WTC11 (cell line): ENCODE results near the gene UBQLN1. TPM values are rescaled to one million over a fixed set of nuclear protein-coding genes. Genes with fewer than 3 reads are reported as not detected.
A peak's percentile ranks its signal among the peaks of the same experiment; 100 is the strongest.

Experiments used
- ATAC-seq: fragments of 200-7000 bp; cut with Tn5 transposase; 2 replicates; pipeline ENCODE4 v1.10.0; 2021; ENCODE audit warnings: mild to moderate bottlenecking, moderate library complexity
- CTCF ChIA-PET: fragments of 300-600 bp; sonication (Branson Sonifier 250); formaldehyde crosslinking; loops from one replicate; lab custom pipeline; 2021; ENCODE audit warnings: antibody characterized with exemption; lab: Charles Lee
- POLR2A ChIA-PET: fragments of 350-600 bp; sonication (Branson Sonifier 250); formaldehyde crosslinking; loops from one replicate; lab custom pipeline; 2021; ENCODE audit warnings: antibody characterized with exemption; lab: Charles Lee
- DNase-seq: peaks from one replicate; pipeline ENCODE4 v3.0.0; 2021; ENCODE audit warnings: low spot score
- H3K27ac Mint-ChIP-seq: 2 replicates; pipeline ENCODE4 v1.8.0; 2021; ENCODE audit warnings: mixed read lengths
- H3K27me3 Mint-ChIP-seq: 2 replicates; pipeline ENCODE4 v1.8.0; 2021; ENCODE audit warnings: low read depth, mild to moderate bottlenecking, moderate library complexity, mixed read lengths
- H3K36me3 Mint-ChIP-seq: 2 replicates; pipeline ENCODE4 v1.8.0; 2021; ENCODE audit warnings: mixed read lengths
- H3K4me1 Mint-ChIP-seq: 2 replicates; pipeline ENCODE4 v1.8.0; 2022; ENCODE audit warnings: mixed read lengths
- H3K4me3 Mint-ChIP-seq: 2 replicates; pipeline ENCODE4 v1.8.0; 2021; ENCODE audit warnings: mild to moderate bottlenecking, moderate library complexity, mixed read lengths
- H3K9me3 Mint-ChIP-seq: 2 replicates; pipeline ENCODE4 v1.8.0; 2021; ENCODE audit warnings: mixed read lengths
- GABPB1 ChIP-seq: sonication (generic); formaldehyde crosslinking; IDR thresholded peaks from 2 replicates; pipeline ENCODE4 v1.8.1; 2023; ENCODE audit warnings: mild to moderate bottlenecking, missing genetic modification reagents
- KAT7 ChIP-seq: sonication (generic); formaldehyde crosslinking; IDR thresholded peaks from 2 replicates; pipeline ENCODE4 v1.8.1; 2023; ENCODE audit warnings: missing genetic modification reagents, mild to moderate bottlenecking, borderline replicate concordance
- total RNA-seq: library from RNA; stranded (reverse); gene quantifications from 3 replicates; pipeline ENCODE4 v1.2.3, GENCODE V29; 2021
- TF ChIP-seq, protein P1 (sequence below): sonication (generic); formaldehyde crosslinking; IDR thresholded peaks from 2 replicates; pipeline ENCODE4 v1.8.0; 2023; ENCODE audit warnings: missing genetic modification reagents, mild to moderate bottlenecking, borderline replicate concordance
- TF ChIP-seq, protein P2 (sequence below): sonication (generic); formaldehyde crosslinking; IDR thresholded peaks from 2 replicates; pipeline ENCODE4 v1.8.1; 2023; ENCODE audit warnings: mild to moderate bottlenecking, missing genetic modification reagents
- TF ChIP-seq, protein P3 (sequence below): sonication (generic); formaldehyde crosslinking; IDR thresholded peaks from 2 replicates; pipeline ENCODE4 v1.8.1; 2022; ENCODE audit warnings: low read depth, mild to moderate bottlenecking, moderate library complexity, missing genetic modification reagents, borderline replicate concordance
- TF ChIP-seq, protein P4 (sequence below): sonication (generic); formaldehyde crosslinking; IDR thresholded peaks from 2 replicates; pipeline ENCODE4 v1.8.0; 2022; ENCODE audit warnings: mild to moderate bottlenecking, missing genetic modification reagents

The UBQLN1 gene
- total RNA-seq, 1 experiment from 2014 or later: 110 TPM

DNA sequence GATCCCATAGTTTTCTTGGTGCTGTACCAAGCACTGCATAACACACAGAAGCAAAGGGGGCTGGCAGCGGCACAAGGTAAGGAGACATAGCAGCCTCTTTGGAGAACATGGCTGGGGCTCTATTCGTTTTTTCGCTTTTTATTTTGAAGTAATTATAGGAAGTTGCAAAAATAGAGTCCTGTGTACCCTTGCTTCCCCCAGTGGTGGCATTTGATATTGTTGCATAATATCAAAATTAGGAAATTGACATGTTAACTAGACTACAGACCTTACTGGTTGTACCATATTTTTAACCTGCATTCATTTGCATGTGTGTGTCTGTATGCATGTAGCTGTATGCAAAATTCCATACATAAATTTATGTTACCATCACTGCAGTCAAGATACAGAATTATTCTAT is 6.6 kb upstream of the UBQLN1 start:
- ATAC-seq (no peak), DNase-seq (no peak)
- peaks cover 4% of the 10 kb centered on the region; the same call in 1 of the 2 replicates for H3K36me3 Mint-ChIP-seq
- TF ChIP-seq, protein P1, sequence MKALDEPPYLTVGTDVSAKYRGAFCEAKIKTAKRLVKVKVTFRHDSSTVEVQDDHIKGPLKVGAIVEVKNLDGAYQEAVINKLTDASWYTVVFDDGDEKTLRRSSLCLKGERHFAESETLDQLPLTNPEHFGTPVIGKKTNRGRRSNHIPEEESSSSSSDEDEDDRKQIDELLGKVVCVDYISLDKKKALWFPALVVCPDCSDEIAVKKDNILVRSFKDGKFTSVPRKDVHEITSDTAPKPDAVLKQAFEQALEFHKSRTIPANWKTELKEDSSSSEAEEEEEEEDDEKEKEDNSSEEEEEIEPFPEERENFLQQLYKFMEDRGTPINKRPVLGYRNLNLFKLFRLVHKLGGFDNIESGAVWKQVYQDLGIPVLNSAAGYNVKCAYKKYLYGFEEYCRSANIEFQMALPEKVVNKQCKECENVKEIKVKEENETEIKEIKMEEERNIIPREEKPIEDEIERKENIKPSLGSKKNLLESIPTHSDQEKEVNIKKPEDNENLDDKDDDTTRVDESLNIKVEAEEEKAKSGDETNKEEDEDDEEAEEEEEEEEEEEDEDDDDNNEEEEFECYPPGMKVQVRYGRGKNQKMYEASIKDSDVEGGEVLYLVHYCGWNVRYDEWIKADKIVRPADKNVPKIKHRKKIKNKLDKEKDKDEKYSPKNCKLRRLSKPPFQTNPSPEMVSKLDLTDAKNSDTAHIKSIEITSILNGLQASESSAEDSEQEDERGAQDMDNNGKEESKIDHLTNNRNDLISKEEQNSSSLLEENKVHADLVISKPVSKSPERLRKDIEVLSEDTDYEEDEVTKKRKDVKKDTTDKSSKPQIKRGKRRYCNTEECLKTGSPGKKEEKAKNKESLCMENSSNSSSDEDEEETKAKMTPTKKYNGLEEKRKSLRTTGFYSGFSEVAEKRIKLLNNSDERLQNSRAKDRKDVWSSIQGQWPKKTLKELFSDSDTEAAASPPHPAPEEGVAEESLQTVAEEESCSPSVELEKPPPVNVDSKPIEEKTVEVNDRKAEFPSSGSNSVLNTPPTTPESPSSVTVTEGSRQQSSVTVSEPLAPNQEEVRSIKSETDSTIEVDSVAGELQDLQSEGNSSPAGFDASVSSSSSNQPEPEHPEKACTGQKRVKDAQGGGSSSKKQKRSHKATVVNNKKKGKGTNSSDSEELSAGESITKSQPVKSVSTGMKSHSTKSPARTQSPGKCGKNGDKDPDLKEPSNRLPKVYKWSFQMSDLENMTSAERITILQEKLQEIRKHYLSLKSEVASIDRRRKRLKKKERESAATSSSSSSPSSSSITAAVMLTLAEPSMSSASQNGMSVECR (CRISPR knock-in tag): no peak
- peaks cover 5% of the 10 kb centered on the region for H3K27me3 Mint-ChIP-seq
- H3K9me3 Mint-ChIP-seq: peaks cover 24% of the 10 kb centered on the region
- CTCF ChIA-PET: no interaction called here
- no peak overlapping the region for H3K4me3 Mint-ChIP-seq
- no peak overlapping the region for H3K27ac Mint-ChIP-seq
- POLR2A ChIA-PET: no interaction called here
- no peaks in the 10 kb centered on the region for H3K4me1 Mint-ChIP-seq

DNA sequence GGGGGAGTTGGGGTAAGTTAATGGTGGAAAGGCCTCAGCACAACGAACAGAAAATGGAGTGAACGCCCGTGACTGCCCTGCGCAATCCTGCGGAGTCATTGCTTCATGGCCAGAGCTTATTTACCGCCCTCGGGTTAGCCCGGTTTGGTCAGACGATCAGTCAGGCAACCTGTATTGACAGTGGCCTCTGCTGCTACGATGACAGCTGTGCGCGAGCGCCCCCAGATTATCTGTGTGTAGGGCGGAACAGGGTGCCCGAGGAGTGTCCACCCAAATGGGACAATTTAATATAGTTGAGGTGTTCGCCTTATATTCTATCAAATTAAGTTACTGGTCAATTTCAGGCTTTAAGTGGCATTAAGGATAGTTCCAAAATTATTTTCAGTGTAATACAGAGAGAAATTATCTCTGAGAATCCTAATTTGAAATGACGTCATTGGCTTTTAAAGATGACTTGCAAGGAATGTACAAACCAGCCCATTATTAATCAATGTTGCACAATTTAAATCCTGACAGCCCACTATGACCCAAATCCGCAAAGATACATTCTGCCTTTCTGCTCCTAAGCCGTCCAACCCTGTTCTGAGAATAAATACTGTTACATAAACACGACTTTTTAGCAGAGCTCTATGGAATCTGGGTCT is 879 bp upstream of the UBQLN1 start:
- DNase-seq: peak; percentile 45
- POLR2A ChIA-PET: interaction anchor here (0.7 to 1.6 kb wide), 7 partner anchors 17 to 442 kb away, joined by 3 to 5 read pairs (median 3); partner anchors contain the start of genes IDNK and KIF27
- H3K27ac Mint-ChIP-seq: peak overlapping the region; percentile 96
- TF ChIP-seq GABPB1 (CRISPR knock-in tag): peak; percentile 97
- TF ChIP-seq, protein P2, sequence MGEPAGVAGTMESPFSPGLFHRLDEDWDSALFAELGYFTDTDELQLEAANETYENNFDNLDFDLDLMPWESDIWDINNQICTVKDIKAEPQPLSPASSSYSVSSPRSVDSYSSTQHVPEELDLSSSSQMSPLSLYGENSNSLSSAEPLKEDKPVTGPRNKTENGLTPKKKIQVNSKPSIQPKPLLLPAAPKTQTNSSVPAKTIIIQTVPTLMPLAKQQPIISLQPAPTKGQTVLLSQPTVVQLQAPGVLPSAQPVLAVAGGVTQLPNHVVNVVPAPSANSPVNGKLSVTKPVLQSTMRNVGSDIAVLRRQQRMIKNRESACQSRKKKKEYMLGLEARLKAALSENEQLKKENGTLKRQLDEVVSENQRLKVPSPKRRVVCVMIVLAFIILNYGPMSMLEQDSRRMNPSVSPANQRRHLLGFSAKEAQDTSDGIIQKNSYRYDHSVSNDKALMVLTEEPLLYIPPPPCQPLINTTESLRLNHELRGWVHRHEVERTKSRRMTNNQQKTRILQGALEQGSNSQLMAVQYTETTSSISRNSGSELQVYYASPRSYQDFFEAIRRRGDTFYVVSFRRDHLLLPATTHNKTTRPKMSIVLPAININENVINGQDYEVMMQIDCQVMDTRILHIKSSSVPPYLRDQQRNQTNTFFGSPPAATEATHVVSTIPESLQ (CRISPR knock-in tag): no peak
- H3K4me3 Mint-ChIP-seq: peak overlapping the region; percentile 90
- ATAC-seq: peak; percentile 48
- peaks cover 6% of the 10 kb centered on the region for H3K9me3 Mint-ChIP-seq
- H3K36me3 Mint-ChIP-seq: peaks cover 20% of the 10 kb centered on the region
- no peaks in the 10 kb centered on the region; the same call in none of the 2 replicates for H3K27me3 Mint-ChIP-seq
- CTCF ChIA-PET: interaction anchor here (0.8 to 1.9 kb wide), 3 partner anchors 11 to 88 kb away, joined by 3 to 7 read pairs (median 5); no protein-coding TSS in a partner anchor
- H3K4me1 Mint-ChIP-seq: peaks cover 23% of the 10 kb centered on the region

DNA sequence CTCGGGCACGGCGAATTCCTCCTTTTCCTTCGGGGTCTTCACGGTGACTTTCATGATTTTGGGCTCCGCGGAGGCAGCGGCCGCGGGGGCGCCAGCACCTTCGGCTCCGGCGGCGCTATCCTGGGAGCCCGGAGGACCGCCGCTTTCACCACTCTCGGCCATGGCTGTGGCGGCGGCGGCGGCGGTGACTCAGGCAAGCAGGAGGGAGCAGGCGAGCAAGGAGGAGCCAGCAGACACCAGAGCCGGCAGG is 315 bp downstream of the UBQLN1 start:
- POLR2A ChIA-PET: interaction anchor here (1.0 to 1.6 kb wide), 7 partner anchors 74 to 441 kb away, joined by 3 to 5 read pairs (median 3); partner anchors contain the start of genes HNRNPK, IDNK, KIF27 and RMI1

More for the DNA sequence above, 315 bp downstream of the UBQLN1 start:
- DNase-seq (no peak), ATAC-seq (peak; percentile 48)
- H3K4me3 Mint-ChIP-seq: peak overlapping the region; percentile 90
- CTCF ChIA-PET: interaction anchor here (1.0 to 1.9 kb wide), 3 partner anchors 10 to 373 kb away, joined by 3 to 7 read pairs (median 5); no protein-coding TSS in a partner anchor
- no peaks in the 10 kb centered on the region; the same call in none of the 2 replicates for H3K27me3 Mint-ChIP-seq
- H3K27ac Mint-ChIP-seq: no peak overlapping the region
- peaks cover 6% of the 10 kb centered on the region for H3K9me3 Mint-ChIP-seq
- peaks cover 20% of the 10 kb centered on the region for H3K36me3 Mint-ChIP-seq
- TF ChIP-seq KAT7 (CRISPR knock-in tag): no peak
- TF ChIP-seq, protein P3, sequence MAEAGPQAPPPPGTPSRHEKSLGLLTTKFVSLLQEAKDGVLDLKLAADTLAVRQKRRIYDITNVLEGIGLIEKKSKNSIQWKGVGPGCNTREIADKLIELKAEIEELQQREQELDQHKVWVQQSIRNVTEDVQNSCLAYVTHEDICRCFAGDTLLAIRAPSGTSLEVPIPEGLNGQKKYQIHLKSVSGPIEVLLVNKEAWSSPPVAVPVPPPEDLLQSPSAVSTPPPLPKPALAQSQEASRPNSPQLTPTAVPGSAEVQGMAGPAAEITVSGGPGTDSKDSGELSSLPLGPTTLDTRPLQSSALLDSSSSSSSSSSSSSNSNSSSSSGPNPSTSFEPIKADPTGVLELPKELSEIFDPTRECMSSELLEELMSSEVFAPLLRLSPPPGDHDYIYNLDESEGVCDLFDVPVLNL (CRISPR knock-in tag): peak; percentile 81; the same call in 1 of the 2 replicates
- TF ChIP-seq, protein P4, sequence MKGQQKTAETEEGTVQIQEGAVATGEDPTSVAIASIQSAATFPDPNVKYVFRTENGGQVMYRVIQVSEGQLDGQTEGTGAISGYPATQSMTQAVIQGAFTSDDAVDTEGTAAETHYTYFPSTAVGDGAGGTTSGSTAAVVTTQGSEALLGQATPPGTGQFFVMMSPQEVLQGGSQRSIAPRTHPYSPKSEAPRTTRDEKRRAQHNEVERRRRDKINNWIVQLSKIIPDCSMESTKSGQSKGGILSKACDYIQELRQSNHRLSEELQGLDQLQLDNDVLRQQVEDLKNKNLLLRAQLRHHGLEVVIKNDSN (CRISPR knock-in tag): peak; percentile 10; the same call in 1 of the 2 replicates
- TF ChIP-seq, all 79 proteins: peak for 2
- H3K4me1 Mint-ChIP-seq: peaks cover 28% of the 10 kb centered on the region
